Liver (tissue), 3 donors: Measurements from ENCODE around the gene ACSS1.

Experiments used
- CTCF ChIP-seq: fragments of 150-350 bp; IDR thresholded peaks from 2 replicates; pipeline ENCODE4 v1.5.1; 2017; ENCODE audit warnings: improper control_type of control experiment, low read depth, low read length; ENCODE audit not compliant: missing input control
- HNF4A ChIP-seq, 2 donors: conservative IDR thresholded peaks; 2 replicates each; pipeline ENCODE4 v1.6.1; 2016; ENCODE audit warnings: antibody characterized with exemption in 2 of 2, mild to moderate bottlenecking in 2 of 2
- JUND ChIP-seq, 2 donors: IDR thresholded peaks; 2 replicates each; pipeline ENCODE4 v1.6.1; 2016; ENCODE audit warnings: antibody characterized with exemption in 2 of 2
- MAX ChIP-seq: IDR thresholded peaks from 2 replicates; pipeline ENCODE4 v1.6.1; 2016; ENCODE audit warnings: antibody characterized with exemption
- RAD21 ChIP-seq, 2 donors: IDR thresholded peaks; 2 replicates each; pipeline ENCODE4 v1.6.1; 2016; ENCODE audit warnings: antibody characterized with exemption in 2 of 2, mild to moderate bottlenecking in 2 of 2
- REST ChIP-seq: IDR thresholded peaks from 2 replicates; pipeline ENCODE4 v1.6.1; 2016; ENCODE audit warnings: antibody characterized with exemption, mild to moderate bottlenecking
- YY1 ChIP-seq: IDR thresholded peaks from 2 replicates; pipeline ENCODE4 v1.6.1; 2016; ENCODE audit warnings: antibody characterized with exemption, mild to moderate bottlenecking
- ZBTB33 ChIP-seq: IDR thresholded peaks from 2 replicates; pipeline ENCODE4 v1.6.1; 2016; ENCODE audit warnings: antibody characterized with exemption
- donor health status: healthy.
- donor health status: healthy.

GRCh38 chr20:25081730-25082497, 24.0 kb upstream of the ACSS1 start, which contains the start of gene VSX1:
- no peak for TF ChIP-seq ZBTB33
- no peak for TF ChIP-seq MAX
- no peak for TF ChIP-seq CTCF
- no peak for TF ChIP-seq HNF4A (conservative IDR thresholded peaks at IDR 0.05)
- TF ChIP-seq JUND (IDR thresholded peaks at IDR 0.05), result no peak
- TF ChIP-seq YY1, result no peak
- no peak for TF ChIP-seq RAD21 (IDR thresholded peaks at IDR 0.05)
- TF ChIP-seq REST, result no peak
